AG09319 (cell line): Measurements from ENCODE around the gene LZTS2.

ENCODE experiments used
- DNase-seq: peaks from one replicate; pipeline ENCODE4 v3.0.0-alpha.2; 2010; ENCODE audit warnings: low read depth; ENCODE audit errors: extremely low read depth
- TF ChIP-seq, protein P1 (sequence below): IDR thresholded peaks from 2 replicates; pipeline ENCODE4 v1.5.1; 2011; ENCODE audit warnings: low read depth, mild to moderate bottlenecking, inconsistent platforms, low read length, moderate library complexity

The LZTS2 gene

DNA sequence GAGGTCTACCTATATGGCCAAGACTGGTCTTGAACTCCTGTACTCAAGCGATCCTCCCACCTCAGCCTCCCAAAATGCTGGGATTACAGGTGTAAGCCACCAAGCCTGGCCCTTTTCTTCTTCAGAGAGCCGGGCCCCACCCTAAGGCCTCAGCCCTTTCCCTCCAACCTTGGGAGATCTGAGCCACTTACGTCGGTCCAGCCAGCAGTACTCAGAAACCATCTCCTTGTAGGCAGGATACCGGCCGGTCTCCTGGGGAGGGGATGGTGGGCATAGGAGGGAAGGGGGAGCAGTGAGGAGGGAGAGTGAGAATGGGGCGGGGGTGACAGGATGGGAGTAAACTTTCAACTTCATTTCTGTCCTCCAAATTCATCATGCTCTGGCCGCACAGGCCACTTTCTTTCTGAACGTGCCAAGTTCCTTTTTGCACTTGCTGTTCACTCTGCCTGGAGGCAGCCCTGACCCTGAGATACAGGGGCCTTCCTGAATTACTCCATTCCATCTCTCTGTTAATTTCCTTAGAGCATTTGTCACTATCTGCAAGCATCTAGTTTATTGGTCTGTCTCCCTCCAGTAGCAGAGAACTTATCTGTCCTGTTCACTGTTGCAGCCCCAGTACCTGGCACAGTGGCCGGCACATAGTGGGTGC lies 20.9 kb downstream of the LZTS2 start:
- TF ChIP-seq, protein P1, sequence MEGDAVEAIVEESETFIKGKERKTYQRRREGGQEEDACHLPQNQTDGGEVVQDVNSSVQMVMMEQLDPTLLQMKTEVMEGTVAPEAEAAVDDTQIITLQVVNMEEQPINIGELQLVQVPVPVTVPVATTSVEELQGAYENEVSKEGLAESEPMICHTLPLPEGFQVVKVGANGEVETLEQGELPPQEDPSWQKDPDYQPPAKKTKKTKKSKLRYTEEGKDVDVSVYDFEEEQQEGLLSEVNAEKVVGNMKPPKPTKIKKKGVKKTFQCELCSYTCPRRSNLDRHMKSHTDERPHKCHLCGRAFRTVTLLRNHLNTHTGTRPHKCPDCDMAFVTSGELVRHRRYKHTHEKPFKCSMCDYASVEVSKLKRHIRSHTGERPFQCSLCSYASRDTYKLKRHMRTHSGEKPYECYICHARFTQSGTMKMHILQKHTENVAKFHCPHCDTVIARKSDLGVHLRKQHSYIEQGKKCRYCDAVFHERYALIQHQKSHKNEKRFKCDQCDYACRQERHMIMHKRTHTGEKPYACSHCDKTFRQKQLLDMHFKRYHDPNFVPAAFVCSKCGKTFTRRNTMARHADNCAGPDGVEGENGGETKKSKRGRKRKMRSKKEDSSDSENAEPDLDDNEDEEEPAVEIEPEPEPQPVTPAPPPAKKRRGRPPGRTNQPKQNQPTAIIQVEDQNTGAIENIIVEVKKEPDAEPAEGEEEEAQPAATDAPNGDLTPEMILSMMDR, result no peak
- no peak for DNase-seq

GRCh38 chr10:101021239-101021638 lies 21.6 kb downstream of the LZTS2 start:
- no peak for DNase-seq
- TF ChIP-seq, protein P1, result no peak

DNA sequence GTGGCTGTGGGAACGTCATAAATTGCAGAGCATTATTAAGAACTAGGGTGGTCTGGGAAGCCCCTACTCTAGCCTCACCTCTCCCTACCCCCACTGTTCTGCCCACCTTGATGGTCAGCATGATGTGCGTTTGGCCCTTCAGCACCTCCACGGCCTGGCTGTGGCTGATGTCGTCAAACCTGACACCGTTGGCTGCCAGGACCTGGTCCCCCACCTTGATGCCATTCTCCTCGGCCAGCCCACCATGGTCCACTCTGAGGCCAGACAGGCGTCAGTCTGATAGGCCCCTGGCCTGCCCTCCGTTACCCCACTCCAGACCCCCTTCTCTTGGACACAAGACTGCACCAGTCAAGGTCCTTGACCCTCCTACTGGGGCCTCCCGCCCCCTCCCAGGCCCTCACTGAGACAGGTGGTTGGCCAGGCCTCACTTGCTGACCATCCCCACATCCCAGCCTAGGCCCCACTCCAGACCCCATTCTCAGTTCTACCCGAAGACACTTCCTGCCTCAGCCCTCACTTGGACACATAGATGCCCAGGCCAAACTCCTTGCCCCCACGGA lies 22.2 kb downstream of the LZTS2 start:
- DNase-seq, result no peak
- TF ChIP-seq, protein P1, result no peak

DNA sequence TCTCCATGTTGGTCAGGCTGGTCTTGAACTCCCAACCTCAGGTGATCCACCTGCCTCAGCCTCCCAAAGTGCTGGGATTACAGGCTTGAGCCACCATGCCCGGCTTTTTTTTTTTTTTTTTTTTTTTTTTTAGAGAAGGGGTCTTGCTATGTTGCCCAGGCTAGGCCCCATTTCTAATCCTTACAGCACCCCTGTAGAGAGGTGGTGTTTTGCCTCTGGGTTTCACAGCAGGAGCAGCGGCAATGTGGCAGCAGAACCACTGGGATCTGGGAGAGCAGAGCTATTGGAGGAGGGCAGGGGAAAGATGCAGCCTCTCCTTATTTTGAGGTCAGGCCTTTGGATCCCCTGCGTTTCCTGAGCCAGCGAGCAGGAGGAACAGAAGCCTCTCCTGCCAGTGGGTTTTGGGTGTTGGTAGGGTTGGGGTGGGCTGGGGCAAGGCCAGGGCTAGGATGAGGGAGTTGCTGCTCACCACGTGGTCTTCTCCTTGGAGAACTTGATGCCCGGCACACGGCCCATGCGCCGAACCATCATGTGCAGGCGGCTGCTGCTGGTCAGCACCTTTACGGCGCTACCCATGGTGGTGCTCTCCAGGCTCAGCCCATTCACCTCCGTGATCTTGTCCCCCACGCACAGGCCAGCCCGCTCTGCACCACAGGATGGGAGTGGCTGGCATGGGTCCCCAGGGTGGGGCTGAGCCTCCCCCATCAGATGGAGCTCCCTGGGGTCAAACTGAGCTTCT lies 23.5 kb downstream of the LZTS2 start:
- TF ChIP-seq, protein P1, result no peak

DNA sequence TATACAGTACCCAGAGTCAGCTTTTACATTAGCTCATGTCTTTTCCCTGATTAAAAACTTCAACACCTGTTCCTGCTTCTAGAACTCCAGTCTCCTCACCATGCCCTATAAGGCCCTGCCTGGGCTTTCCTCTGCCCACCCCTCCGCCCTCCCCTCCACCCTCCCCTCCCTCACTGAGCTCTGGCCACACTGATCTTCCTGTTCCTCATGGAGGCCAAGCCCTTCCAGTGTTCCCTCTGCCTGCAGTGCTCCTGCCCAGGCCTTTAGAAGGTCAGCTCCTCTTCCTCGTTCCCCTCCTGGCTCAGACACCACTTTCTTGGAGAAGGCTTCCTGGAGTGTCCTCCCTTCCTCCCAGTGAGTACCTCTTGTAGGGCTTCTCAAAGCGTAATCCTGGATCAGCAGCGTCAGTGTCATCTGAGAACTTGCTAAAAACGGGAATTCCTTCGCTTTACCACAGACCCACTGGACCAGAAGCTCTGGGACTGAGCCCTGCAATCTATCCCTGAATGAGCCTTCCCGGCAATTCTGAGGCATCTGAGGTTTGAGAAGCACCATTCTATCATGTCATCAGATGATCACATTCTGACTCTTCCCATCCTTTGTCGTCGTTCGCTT lies 27.6 kb downstream of the LZTS2 start:
- no peak for DNase-seq
- TF ChIP-seq, protein P1, result no peak

More for the DNA sequence above, 23.5 kb downstream of the LZTS2 start:
- no peak for DNase-seq

DNA sequence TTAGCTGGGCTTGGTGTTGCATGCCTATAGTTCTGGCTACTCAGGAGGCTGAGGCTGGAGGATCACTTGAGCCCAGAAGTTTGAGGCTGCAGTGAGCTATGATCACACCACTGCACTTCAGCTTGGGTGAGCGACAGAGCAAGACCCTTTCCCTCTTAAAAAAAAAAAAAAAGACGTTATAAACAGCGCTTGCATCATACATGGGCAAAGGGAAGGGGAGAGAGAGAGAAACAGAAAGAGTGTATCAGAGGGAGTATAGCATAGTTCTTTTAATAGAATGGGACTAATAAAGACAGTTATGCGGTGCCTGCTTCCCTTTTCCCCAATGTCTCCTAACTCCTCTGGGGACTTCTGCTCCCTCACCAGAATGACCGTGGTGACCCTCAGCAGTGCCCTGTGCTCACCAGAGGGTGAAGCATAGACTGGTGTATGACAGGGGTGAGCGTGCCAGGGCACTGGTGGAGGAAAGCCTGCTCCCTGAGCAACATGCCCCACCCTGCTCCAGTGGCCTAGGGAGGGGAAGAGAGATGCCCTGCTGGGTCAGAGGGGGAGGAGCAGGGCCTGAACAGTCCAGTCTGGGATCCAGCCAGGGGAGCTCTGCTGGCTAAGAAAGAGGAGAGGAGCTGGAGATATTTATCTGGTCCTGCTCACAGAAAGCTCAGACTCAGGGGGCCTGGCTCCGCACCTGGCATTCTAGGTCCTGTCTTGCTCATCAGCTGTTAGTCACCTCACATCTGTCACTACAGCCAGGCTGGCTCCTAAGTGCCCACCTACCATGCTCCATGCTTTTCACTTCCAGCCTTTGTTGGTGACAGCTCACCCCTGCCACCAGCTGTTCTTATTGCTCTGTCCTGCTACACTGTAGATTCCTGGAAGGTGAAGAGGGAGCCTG lies 29.1 kb downstream of the LZTS2 start:
- DNase-seq, result no peak
- TF ChIP-seq, protein P1, result no peak
